ENCODE data around the gene PPARD. TPM values are rescaled to one million over a fixed set of nuclear protein-coding genes. Genes with fewer than 3 reads are reported as not detected.

Gene PPARD
- total RNA-seq, 1 donor from 2014 or later, result 21.9 TPM

DNA sequence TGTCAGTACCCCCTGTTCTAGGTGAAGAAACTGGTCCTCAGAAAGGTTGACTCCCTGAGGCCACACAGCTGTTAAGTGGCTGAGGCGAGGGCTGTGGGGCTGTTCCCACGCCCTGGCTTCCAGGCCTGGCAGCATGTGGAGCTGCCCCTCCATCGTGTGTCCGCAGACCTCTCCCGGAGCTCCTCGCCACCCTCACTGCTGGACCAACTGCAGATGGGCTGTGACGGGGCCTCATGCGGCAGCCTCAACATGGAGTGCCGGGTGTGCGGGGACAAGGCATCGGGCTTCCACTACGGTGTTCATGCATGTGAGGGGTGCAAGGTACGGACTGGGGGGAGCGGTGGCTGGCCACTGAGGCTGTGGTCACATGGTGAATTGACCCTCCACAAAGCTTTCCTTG is 77.6 kb downstream of the PPARD start:
- TF ChIP-seq, protein P1, sequence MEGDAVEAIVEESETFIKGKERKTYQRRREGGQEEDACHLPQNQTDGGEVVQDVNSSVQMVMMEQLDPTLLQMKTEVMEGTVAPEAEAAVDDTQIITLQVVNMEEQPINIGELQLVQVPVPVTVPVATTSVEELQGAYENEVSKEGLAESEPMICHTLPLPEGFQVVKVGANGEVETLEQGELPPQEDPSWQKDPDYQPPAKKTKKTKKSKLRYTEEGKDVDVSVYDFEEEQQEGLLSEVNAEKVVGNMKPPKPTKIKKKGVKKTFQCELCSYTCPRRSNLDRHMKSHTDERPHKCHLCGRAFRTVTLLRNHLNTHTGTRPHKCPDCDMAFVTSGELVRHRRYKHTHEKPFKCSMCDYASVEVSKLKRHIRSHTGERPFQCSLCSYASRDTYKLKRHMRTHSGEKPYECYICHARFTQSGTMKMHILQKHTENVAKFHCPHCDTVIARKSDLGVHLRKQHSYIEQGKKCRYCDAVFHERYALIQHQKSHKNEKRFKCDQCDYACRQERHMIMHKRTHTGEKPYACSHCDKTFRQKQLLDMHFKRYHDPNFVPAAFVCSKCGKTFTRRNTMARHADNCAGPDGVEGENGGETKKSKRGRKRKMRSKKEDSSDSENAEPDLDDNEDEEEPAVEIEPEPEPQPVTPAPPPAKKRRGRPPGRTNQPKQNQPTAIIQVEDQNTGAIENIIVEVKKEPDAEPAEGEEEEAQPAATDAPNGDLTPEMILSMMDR (conservative IDR thresholded peaks at IDR 0.05), result no peak
- no peak overlapping the region for H3K4me3 Mint-ChIP-seq
- H3K9me3 Mint-ChIP-seq, result no peaks in the 10 kb centered on the region
- H3K4me1 Mint-ChIP-seq (ENCODE audit: unreplicated experiment), result peaks cover 8% of the 10 kb centered on the region
- peaks cover 12% of the 10 kb centered on the region for H3K36me3 Mint-ChIP-seq
- no peak for DNase-seq (ENCODE audit: extremely low spot score, unreplicated experiment)
- H3K27ac Mint-ChIP-seq, result no peak overlapping the region
- H3K27me3 Mint-ChIP-seq, result no peaks in the 10 kb centered on the region

DNA sequence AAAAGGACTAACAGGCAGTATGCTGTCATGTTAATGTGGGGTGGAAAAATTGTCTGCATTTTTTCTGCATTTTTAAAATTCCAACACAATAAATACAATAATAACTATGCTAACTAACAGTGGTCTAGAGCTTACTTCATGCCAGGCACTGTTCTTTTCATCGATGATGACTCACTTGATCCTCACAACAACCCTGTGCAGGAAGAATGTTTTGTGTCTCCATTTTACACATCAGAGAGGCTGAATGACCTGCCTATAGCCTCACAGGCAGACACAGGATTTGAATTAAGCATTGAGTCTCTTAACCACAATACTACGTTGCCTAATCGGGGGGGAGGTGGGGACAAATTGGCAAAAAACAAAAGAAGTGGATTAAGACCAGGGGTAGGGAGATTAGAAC is 82.9 kb downstream of the PPARD start:
- H3K27me3 Mint-ChIP-seq, result no peaks in the 10 kb centered on the region
- H3K4me1 Mint-ChIP-seq (ENCODE audit: unreplicated experiment), result no peaks in the 10 kb centered on the region
- H3K27ac Mint-ChIP-seq, result no peak overlapping the region
- DNase-seq (ENCODE audit: extremely low spot score, unreplicated experiment), result no peak
- H3K9me3 Mint-ChIP-seq, result no peaks in the 10 kb centered on the region
- H3K36me3 Mint-ChIP-seq, result peaks cover 10% of the 10 kb centered on the region
- H3K4me3 Mint-ChIP-seq, result no peak overlapping the region
- TF ChIP-seq, protein P1 (conservative IDR thresholded peaks at IDR 0.05), result no peak

DNA sequence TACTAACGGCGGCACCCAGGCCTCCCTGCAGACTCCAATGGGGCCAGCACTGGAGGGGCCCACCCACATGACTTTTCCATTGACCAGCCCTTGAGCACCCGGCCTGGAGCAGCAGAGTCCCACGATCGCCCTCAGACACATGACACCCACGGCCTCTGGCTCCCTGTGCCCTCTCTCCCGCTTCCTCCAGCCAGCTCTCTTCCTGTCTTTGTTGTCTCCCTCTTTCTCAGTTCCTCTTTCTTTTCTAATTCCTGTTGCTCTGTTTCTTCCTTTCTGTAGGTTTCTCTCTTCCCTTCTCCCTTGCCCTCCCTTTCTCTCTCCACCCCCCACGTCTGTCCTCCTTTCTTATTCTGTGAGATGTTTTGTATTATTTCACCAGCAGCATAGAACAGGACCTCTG is 83.7 kb downstream of the PPARD start:
- Mint-ChIP-seq H3K27me3 (no peaks in the 10 kb centered on the region), H3K4me3 (no peak overlapping the region), H3K27ac (no peak overlapping the region), H3K4me1 (ENCODE audit: unreplicated experiment) (no peaks in the 10 kb centered on the region), H3K36me3 (peaks cover 7% of the 10 kb centered on the region), H3K9me3 (no peaks in the 10 kb centered on the region)
- DNase-seq (ENCODE audit: extremely low spot score, unreplicated experiment), result no peak
- TF ChIP-seq, protein P1 (conservative IDR thresholded peaks at IDR 0.05), result no peak

DNA sequence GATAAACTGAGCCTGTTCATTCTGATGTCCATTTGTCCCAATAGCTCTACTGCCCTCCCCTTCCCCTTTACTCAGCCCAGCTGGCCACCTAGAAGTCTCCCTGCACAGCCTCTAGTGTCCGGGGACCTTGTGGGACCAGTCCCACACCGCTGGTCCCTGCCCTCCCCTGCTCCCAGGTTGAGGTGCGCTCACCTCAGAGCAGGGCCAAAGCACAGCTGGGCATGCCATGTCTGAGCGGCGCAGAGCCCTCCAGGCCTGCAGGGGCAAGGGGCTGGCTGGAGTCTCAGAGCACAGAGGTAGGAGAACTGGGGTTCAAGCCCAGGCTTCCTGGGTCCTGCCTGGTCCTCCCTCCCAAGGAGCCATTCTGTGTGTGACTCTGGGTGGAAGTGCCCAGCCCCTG is 85.1 kb downstream of the PPARD start:
- no peak overlapping the region for H3K27ac Mint-ChIP-seq
- TF ChIP-seq, protein P1 (conservative IDR thresholded peaks at IDR 0.05), result no peak
- DNase-seq (ENCODE audit: extremely low spot score, unreplicated experiment), result no peak
- no peaks in the 10 kb centered on the region for H3K27me3 Mint-ChIP-seq
- peaks cover 7% of the 10 kb centered on the region for H3K36me3 Mint-ChIP-seq
- H3K4me3 Mint-ChIP-seq, result no peak overlapping the region
- H3K9me3 Mint-ChIP-seq, result no peaks in the 10 kb centered on the region
- no peaks in the 10 kb centered on the region for H3K4me1 Mint-ChIP-seq (ENCODE audit: unreplicated experiment)

- Mint-ChIP-seq H3K36me3 (peaks cover 7% of the 10 kb centered on the region), H3K4me3 (no peak overlapping the region), H3K4me1 (ENCODE audit: unreplicated experiment) (no peaks in the 10 kb centered on the region), H3K9me3 (no peaks in the 10 kb centered on the region), H3K27me3 (no peaks in the 10 kb centered on the region), H3K27ac (no peak overlapping the region)
- TF ChIP-seq, protein P1 (conservative IDR thresholded peaks at IDR 0.05), result no peak
- DNase-seq (ENCODE audit: extremely low spot score, unreplicated experiment), result no peak
Measured at GRCh38 chr6:35427851-35428321, 85.5 kb downstream of the PPARD start.
